ENCODE results near the gene ATP2B2.

Gene ATP2B2

GRCh38 chr3:10509325-10509724 lies 3.9 kb upstream of the ATP2B2 start:
- Histone ChIP-seq H3K4me2 (ENCODE audit: low read depth, low read length, poor library complexity, severe bottlenecking) (no peak overlapping the region), H3K9me2 (replicated peaks; ENCODE audit: low read depth, low read length) (no peaks in the 10 kb centered on the region), H3K9ac (ENCODE audit: low read depth, low read length, poor library complexity, severe bottlenecking) (no peak overlapping the region), H3K9me3 (ENCODE audit: insufficient read depth, low read depth, low read length) (no peaks in the 10 kb centered on the region), H3K27me3 (ENCODE audit: insufficient read depth, low read length, poor library complexity, severe bottlenecking) (no peaks in the 10 kb centered on the region), H3F3A (ENCODE audit: low read depth) (no peaks in the 10 kb centered on the region), H4K20me1 (ENCODE audit: insufficient read depth, low read length, poor library complexity, severe bottlenecking) (no peaks in the 10 kb centered on the region), H3K4me3 (ENCODE audit: low read length, poor library complexity, severe bottlenecking) (no peak overlapping the region), H3K36me3 (ENCODE audit: insufficient read depth, low read length) (no peaks in the 10 kb centered on the region), H3K79me2 (ENCODE audit: insufficient read depth, low read length) (no peaks in the 10 kb centered on the region), H3K4me1 (ENCODE audit: insufficient read depth, low read length, poor library complexity, severe bottlenecking) (no peaks in the 10 kb centered on the region), H2AFZ (ENCODE audit: low read length) (no peak overlapping the region)
- TF ChIP-seq EZH2phosphoT487 (IDR thresholded peaks at IDR 0.05; ENCODE audit: borderline replicate concordance) (no peak), CTCF (conservative IDR thresholded peaks at IDR 0.05; ENCODE audit: low read length) (no peak)

- H4K20me1 ChIP-seq (ENCODE audit: insufficient read depth, low read length, poor library complexity, severe bottlenecking) = no peaks in the 10 kb centered on the region
- no peak overlapping the region for H3K4me3 ChIP-seq (ENCODE audit: low read length, poor library complexity, severe bottlenecking)
- no peaks in the 10 kb centered on the region for H3K79me2 ChIP-seq (ENCODE audit: insufficient read depth, low read length)
- H3K9me2 ChIP-seq (replicated peaks; ENCODE audit: low read depth, low read length) = no peaks in the 10 kb centered on the region
- no peak overlapping the region for H2AFZ ChIP-seq (ENCODE audit: low read length)
- no peaks in the 10 kb centered on the region for H3F3A ChIP-seq (ENCODE audit: low read depth)
- TF ChIP-seq CTCF (conservative IDR thresholded peaks at IDR 0.05; ENCODE audit: low read length) (no peak), EZH2phosphoT487 (IDR thresholded peaks at IDR 0.05; ENCODE audit: borderline replicate concordance) (no peak)
- H3K27me3 ChIP-seq (ENCODE audit: insufficient read depth, low read length, poor library complexity, severe bottlenecking) = no peaks in the 10 kb centered on the region
- no peak overlapping the region for H3K9ac ChIP-seq (ENCODE audit: low read depth, low read length, poor library complexity, severe bottlenecking)
- no peaks in the 10 kb centered on the region for H3K4me1 ChIP-seq (ENCODE audit: insufficient read depth, low read length, poor library complexity, severe bottlenecking)
- no peaks in the 10 kb centered on the region for H3K9me3 ChIP-seq (ENCODE audit: insufficient read depth, low read depth, low read length)
- no peaks in the 10 kb centered on the region for H3K36me3 ChIP-seq (ENCODE audit: insufficient read depth, low read length)
- H3K4me2 ChIP-seq (ENCODE audit: low read depth, low read length, poor library complexity, severe bottlenecking) = no peak overlapping the region
Measured at GRCh38 chr3:10508619-10509260, 3.4 kb upstream of the ATP2B2 start.

GRCh38 chr3:10508235-10508618 lies 2.8 kb upstream of the ATP2B2 start:
- Histone ChIP-seq H4K20me1 (ENCODE audit: insufficient read depth, low read length, poor library complexity, severe bottlenecking) (no peaks in the 10 kb centered on the region), H3K9me2 (replicated peaks; ENCODE audit: low read depth, low read length) (no peaks in the 10 kb centered on the region), H3K27me3 (ENCODE audit: insufficient read depth, low read length, poor library complexity, severe bottlenecking) (no peaks in the 10 kb centered on the region), H3K4me1 (ENCODE audit: insufficient read depth, low read length, poor library complexity, severe bottlenecking) (no peaks in the 10 kb centered on the region), H3K4me2 (ENCODE audit: low read depth, low read length, poor library complexity, severe bottlenecking) (no peak overlapping the region), H3K79me2 (ENCODE audit: insufficient read depth, low read length) (no peaks in the 10 kb centered on the region), H3K36me3 (ENCODE audit: insufficient read depth, low read length) (no peaks in the 10 kb centered on the region), H2AFZ (ENCODE audit: low read length) (no peak overlapping the region), H3F3A (ENCODE audit: low read depth) (no peaks in the 10 kb centered on the region), H3K9ac (ENCODE audit: low read depth, low read length, poor library complexity, severe bottlenecking) (no peak overlapping the region), H3K4me3 (ENCODE audit: low read length, poor library complexity, severe bottlenecking) (no peak overlapping the region), H3K9me3 (ENCODE audit: insufficient read depth, low read depth, low read length) (no peaks in the 10 kb centered on the region)
- no peak for TF ChIP-seq EZH2phosphoT487 (IDR thresholded peaks at IDR 0.05; ENCODE audit: borderline replicate concordance)
- no peak for TF ChIP-seq CTCF (conservative IDR thresholded peaks at IDR 0.05; ENCODE audit: low read length)

All from Loucy (cell line).